ENCODE data around the gene KCTD19.
"Not testable (repeated sequence)": the region's sequence is repeated elsewhere in the genome, so short reads cannot be mapped to it uniquely, and the experiment has no call there.

The KCTD19 gene

GRCh38 chr16:67356396-67356795 lies 29.9 kb upstream of the KCTD19 start:
- H3K4me3 ChIP-seq (ENCODE audit: low read length), result no peak overlapping the region

GRCh38 chr16:67352463-67352862 lies 25.9 kb upstream of the KCTD19 start:
- not testable (repeated sequence) for H3K4me3 ChIP-seq (ENCODE audit: low read length); H3K36me3 ChIP-seq (replicated peaks; ENCODE audit: low read depth, low read length); H3K9me3 ChIP-seq (ENCODE audit: insufficient read depth, low read length); H4K20me1 ChIP-seq (ENCODE audit: insufficient read depth, low read length); H3K4me2 ChIP-seq (ENCODE audit: low read length); H3K27me3 ChIP-seq (ENCODE audit: low read depth, low read length); H3K9ac ChIP-seq (ENCODE audit: low read length); H3K79me2 ChIP-seq (ENCODE audit: low read length); H2AFZ ChIP-seq (ENCODE audit: low read depth, low read length); H3K4me1 ChIP-seq (ENCODE audit: low read length); H3K27ac ChIP-seq (ENCODE audit: low read length)

More at GRCh38 chr16:67356396-67356795, 29.9 kb upstream of the KCTD19 start:
- no peak overlapping the region for H3K4me2 ChIP-seq (ENCODE audit: low read length)
- no peaks in the 10 kb centered on the region for H3K79me2 ChIP-seq (ENCODE audit: low read length)
- H3K27ac ChIP-seq (ENCODE audit: low read length), result no peak overlapping the region
- no peaks in the 10 kb centered on the region for H4K20me1 ChIP-seq (ENCODE audit: insufficient read depth, low read length)
- H3K9ac ChIP-seq (ENCODE audit: low read length), result no peak overlapping the region
- H3K4me1 ChIP-seq (ENCODE audit: low read length), result no peaks in the 10 kb centered on the region
- no peaks in the 10 kb centered on the region for H3K27me3 ChIP-seq (ENCODE audit: low read depth, low read length)
- TF ChIP-seq CTCF (IDR thresholded peaks at IDR 0.05; ENCODE audit: low read depth, low read length), result no peak
- TF ChIP-seq EZH2phosphoT487 (IDR thresholded peaks at IDR 0.05; ENCODE audit: low read depth), result no peak
- no peak overlapping the region for H2AFZ ChIP-seq (ENCODE audit: low read depth, low read length)
- H3K9me3 ChIP-seq (ENCODE audit: insufficient read depth, low read length), result no peaks in the 10 kb centered on the region
- no peaks in the 10 kb centered on the region for H3K36me3 ChIP-seq (replicated peaks; ENCODE audit: low read depth, low read length)

- Histone ChIP-seq H3K4me2 (ENCODE audit: low read length) (no peak overlapping the region), H3K9me3 (ENCODE audit: insufficient read depth, low read length) (no peaks in the 10 kb centered on the region), H3K4me3 (ENCODE audit: low read length) (no peak overlapping the region), H3K27me3 (ENCODE audit: low read depth, low read length) (no peaks in the 10 kb centered on the region), H3K4me1 (ENCODE audit: low read length) (no peaks in the 10 kb centered on the region), H3K27ac (ENCODE audit: low read length) (no peak overlapping the region), H3K36me3 (replicated peaks; ENCODE audit: low read depth, low read length) (no peaks in the 10 kb centered on the region), H4K20me1 (ENCODE audit: insufficient read depth, low read length) (no peaks in the 10 kb centered on the region), H2AFZ (ENCODE audit: low read depth, low read length) (no peak overlapping the region), H3K9ac (ENCODE audit: low read length) (no peak overlapping the region), H3K79me2 (ENCODE audit: low read length) (no peaks in the 10 kb centered on the region)
- no peak for TF ChIP-seq EZH2phosphoT487 (IDR thresholded peaks at IDR 0.05; ENCODE audit: low read depth)
- TF ChIP-seq CTCF (IDR thresholded peaks at IDR 0.05; ENCODE audit: low read depth, low read length), result no peak
Measured at GRCh38 chr16:67350324-67350723, 23.8 kb upstream of the KCTD19 start.

- TF ChIP-seq EZH2phosphoT487 (IDR thresholded peaks at IDR 0.05; ENCODE audit: low read depth) (no peak), CTCF (IDR thresholded peaks at IDR 0.05; ENCODE audit: low read depth, low read length) (peak; percentile 61)
- Histone ChIP-seq H3K27me3 (ENCODE audit: low read depth, low read length) (no peaks in the 10 kb centered on the region), H3K9me3 (ENCODE audit: insufficient read depth, low read length) (no peaks in the 10 kb centered on the region), H3K27ac (ENCODE audit: low read length) (no peak overlapping the region), H3K36me3 (replicated peaks; ENCODE audit: low read depth, low read length) (no peaks in the 10 kb centered on the region), H4K20me1 (ENCODE audit: insufficient read depth, low read length) (no peaks in the 10 kb centered on the region), H3K79me2 (ENCODE audit: low read length) (no peaks in the 10 kb centered on the region), H3K4me3 (ENCODE audit: low read length) (no peak overlapping the region), H3K4me2 (ENCODE audit: low read length) (no peak overlapping the region), H3K9ac (ENCODE audit: low read length) (no peak overlapping the region), H2AFZ (ENCODE audit: low read depth, low read length) (no peak overlapping the region), H3K4me1 (ENCODE audit: low read length) (no peaks in the 10 kb centered on the region)
Measured at GRCh38 chr16:67349172-67349571, 22.6 kb upstream of the KCTD19 start.

GRCh38 chr16:67346341-67346740 lies 19.8 kb upstream of the KCTD19 start:
- no peak overlapping the region for H3K4me2 ChIP-seq (ENCODE audit: low read length)
- H3K9me3 ChIP-seq (ENCODE audit: insufficient read depth, low read length), result no peaks in the 10 kb centered on the region
- H3K27me3 ChIP-seq (ENCODE audit: low read depth, low read length), result no peaks in the 10 kb centered on the region
- no peak overlapping the region for H2AFZ ChIP-seq (ENCODE audit: low read depth, low read length)
- no peaks in the 10 kb centered on the region for H3K79me2 ChIP-seq (ENCODE audit: low read length)
- no peak overlapping the region for H3K27ac ChIP-seq (ENCODE audit: low read length)
- H3K9ac ChIP-seq (ENCODE audit: low read length), result no peak overlapping the region
- H3K36me3 ChIP-seq (replicated peaks; ENCODE audit: low read depth, low read length), result no peaks in the 10 kb centered on the region
- no peaks in the 10 kb centered on the region for H3K4me1 ChIP-seq (ENCODE audit: low read length)
- no peaks in the 10 kb centered on the region for H4K20me1 ChIP-seq (ENCODE audit: insufficient read depth, low read length)
- TF ChIP-seq EZH2phosphoT487 (IDR thresholded peaks at IDR 0.05; ENCODE audit: low read depth) (no peak), CTCF (IDR thresholded peaks at IDR 0.05; ENCODE audit: low read depth, low read length) (no peak)
- no peak overlapping the region for H3K4me3 ChIP-seq (ENCODE audit: low read length)
